PFSK-1 (cell line): ENCODE data around the gene LPAR1.

ENCODE experiments used
- POLR2AphosphoS5 ChIP-seq: IDR thresholded peaks from 2 replicates; pipeline ENCODE4 v1.6.1; 2012; ENCODE audit warnings: low read depth, mild to moderate bottlenecking, control low read depth, low read length, moderate library complexity
- SIN3A ChIP-seq: IDR thresholded peaks from 2 replicates; pipeline ENCODE4 v1.6.1; 2012; ENCODE audit warnings: mild to moderate bottlenecking, low read length, moderate library complexity, borderline replicate concordance; ENCODE audit not compliant: insufficient read depth
- TAF1 ChIP-seq: IDR thresholded peaks from 2 replicates; pipeline ENCODE4 v1.6.1; 2012; ENCODE audit warnings: low read length, control low read depth, borderline replicate concordance; ENCODE audit not compliant: insufficient read depth

DNA sequence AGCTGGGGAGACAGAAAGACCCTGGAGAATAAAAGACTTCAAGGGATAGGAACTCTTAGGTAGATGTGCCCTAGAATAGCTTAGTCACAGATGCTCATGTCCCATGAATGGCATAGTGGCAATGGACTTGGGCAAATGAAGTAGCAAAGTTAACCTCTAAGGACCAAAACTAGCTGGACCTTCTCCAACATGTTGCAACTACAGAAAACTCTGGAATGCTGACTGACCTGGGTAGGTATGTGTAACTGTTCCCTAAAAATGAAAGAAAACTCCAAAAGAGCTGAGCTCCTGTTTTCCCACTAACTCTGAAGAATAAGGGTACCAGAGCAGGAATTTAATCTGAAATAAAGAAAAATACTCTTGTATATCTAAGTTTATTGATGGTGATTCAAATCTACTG, 12.5 kb upstream of the LPAR1 start:
- TF ChIP-seq TAF1 (no peak), POLR2AphosphoS5 (no peak), SIN3A (no peak)
